Measurements from ENCODE around the gene ZFP36L2. TPM values are rescaled to one million over a fixed set of nuclear protein-coding genes. Genes with fewer than 3 reads are reported as not detected.
A peak's percentile ranks its signal among the peaks of the same experiment; 100 is the strongest.

Gene ZFP36L2
- total RNA-seq, 1 donor from 2014 or later = 98.3 TPM

DNA sequence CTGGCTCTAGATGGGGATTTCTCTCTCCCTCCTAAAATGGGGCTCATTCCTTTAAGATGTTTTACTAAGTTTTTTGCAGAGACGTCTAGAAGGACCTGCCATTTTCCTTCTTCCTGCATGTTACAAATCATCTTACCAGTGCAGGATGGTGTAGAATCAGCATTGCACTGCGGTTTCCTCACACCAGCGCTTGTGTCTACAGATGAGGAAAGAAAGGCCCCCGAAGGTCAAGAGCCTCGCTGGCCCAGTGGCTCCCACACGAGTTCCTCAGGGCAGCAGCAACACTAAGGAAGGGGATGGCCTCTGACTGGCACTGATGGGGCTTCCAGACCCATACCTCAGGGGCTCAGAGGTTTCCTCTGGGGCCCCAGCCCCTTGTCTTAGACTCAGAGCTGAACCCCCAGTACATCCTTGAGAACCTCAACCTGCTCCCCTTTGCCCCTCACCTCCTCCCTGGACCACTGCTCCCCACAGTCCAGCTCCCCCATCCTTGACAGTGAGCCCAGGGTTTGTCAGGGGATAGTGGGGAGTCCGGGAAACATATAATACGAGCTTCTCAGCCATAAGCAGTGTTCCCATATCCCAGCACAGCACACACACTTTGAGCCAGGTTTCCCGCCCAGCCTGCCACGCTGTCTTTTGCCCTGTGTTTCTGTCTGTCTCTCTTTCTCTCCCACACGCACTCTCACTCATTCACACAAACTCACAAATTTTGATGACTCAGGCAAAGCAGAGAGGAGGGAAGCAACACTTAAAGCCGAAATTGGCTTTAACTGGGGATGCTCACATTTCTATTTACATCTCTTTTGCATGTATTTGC lies 29.4 kb downstream of the ZFP36L2 start:
- Mint-ChIP-seq H3K27ac (peak overlapping the region; percentile 40), H3K4me3 (no peak overlapping the region), H3K9me3 (no peaks in the 10 kb centered on the region), H3K4me1 (peaks cover 24% of the 10 kb centered on the region), H3K27me3 (ENCODE audit: low read depth) (no peaks in the 10 kb centered on the region), H3K36me3 (no peaks in the 10 kb centered on the region)
- DNase-seq (ENCODE audit: low spot score in 2 of 2, unreplicated experiment in 2 of 2) = no peak
- TF ChIP-seq, protein P1, sequence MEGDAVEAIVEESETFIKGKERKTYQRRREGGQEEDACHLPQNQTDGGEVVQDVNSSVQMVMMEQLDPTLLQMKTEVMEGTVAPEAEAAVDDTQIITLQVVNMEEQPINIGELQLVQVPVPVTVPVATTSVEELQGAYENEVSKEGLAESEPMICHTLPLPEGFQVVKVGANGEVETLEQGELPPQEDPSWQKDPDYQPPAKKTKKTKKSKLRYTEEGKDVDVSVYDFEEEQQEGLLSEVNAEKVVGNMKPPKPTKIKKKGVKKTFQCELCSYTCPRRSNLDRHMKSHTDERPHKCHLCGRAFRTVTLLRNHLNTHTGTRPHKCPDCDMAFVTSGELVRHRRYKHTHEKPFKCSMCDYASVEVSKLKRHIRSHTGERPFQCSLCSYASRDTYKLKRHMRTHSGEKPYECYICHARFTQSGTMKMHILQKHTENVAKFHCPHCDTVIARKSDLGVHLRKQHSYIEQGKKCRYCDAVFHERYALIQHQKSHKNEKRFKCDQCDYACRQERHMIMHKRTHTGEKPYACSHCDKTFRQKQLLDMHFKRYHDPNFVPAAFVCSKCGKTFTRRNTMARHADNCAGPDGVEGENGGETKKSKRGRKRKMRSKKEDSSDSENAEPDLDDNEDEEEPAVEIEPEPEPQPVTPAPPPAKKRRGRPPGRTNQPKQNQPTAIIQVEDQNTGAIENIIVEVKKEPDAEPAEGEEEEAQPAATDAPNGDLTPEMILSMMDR (IDR thresholded peaks at IDR 0.05; ENCODE audit: unreplicated experiment) = no peak

DNA sequence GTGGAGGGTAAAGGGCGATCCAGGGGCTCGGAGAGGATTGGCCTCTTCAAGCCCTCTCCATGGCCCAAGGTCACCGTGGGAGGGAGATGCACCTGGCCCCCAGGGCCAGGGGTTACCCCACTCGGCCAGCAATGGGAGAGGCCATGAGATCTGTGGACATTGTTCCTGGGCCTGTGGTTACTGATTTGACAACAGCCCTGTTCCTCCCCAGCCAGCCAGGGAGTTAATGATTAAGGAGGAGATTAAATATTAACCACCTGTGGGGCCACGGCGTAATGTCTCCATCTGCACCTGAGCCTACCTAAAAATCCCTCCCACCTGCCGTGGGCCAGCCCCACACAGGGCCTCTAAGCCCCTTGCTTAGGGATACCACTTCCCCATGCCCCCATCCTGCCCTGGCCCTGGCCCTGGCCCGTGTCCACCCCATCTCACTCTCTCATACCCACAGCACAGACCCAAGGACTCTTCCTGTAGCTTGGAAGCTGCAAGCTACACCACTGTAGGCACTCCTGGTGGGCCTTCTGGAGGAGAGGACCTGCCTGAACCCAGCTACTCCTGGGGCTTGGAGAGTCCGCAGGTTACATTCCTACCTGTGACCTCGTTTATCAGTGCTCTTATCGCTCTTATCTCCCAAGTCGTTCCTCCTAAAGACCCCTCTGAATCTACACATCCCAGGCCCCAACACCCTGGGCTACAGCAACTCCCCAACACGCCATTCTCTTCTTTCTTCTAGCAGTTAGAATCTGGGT lies 32.1 kb downstream of the ZFP36L2 start:
- Mint-ChIP-seq H3K9me3 (no peaks in the 10 kb centered on the region), H3K27ac (peak overlapping the region; percentile 59), H3K36me3 (no peaks in the 10 kb centered on the region), H3K27me3 (ENCODE audit: low read depth) (no peaks in the 10 kb centered on the region), H3K4me3 (no peak overlapping the region), H3K4me1 (peaks cover 23% of the 10 kb centered on the region)
- TF ChIP-seq, protein P1 (IDR thresholded peaks at IDR 0.05; ENCODE audit: unreplicated experiment) = no peak
- DNase-seq (ENCODE audit: low spot score in 2 of 2, unreplicated experiment in 2 of 2) = no peak

- no peaks in the 10 kb centered on the region for H3K9me3 Mint-ChIP-seq
- no peaks in the 10 kb centered on the region for H3K36me3 Mint-ChIP-seq
- TF ChIP-seq, protein P1 (IDR thresholded peaks at IDR 0.05; ENCODE audit: unreplicated experiment) = no peak
- DNase-seq (ENCODE audit: low spot score in 2 of 2, unreplicated experiment in 2 of 2) = no peak
- peak overlapping the region; percentile 63 for H3K27ac Mint-ChIP-seq
- H3K27me3 Mint-ChIP-seq (ENCODE audit: low read depth) = no peaks in the 10 kb centered on the region
- H3K4me1 Mint-ChIP-seq = peaks cover 21% of the 10 kb centered on the region
- H3K4me3 Mint-ChIP-seq = no peak overlapping the region
Measured at GRCh38 chr2:43193652-43194120, 32.7 kb downstream of the ZFP36L2 start.

- H3K27ac Mint-ChIP-seq = peak overlapping the region; percentile 63
- H3K9me3 Mint-ChIP-seq = no peaks in the 10 kb centered on the region
- peaks cover 20% of the 10 kb centered on the region for H3K4me1 Mint-ChIP-seq
- TF ChIP-seq, protein P1 (IDR thresholded peaks at IDR 0.05; ENCODE audit: unreplicated experiment) = no peak
- H3K27me3 Mint-ChIP-seq (ENCODE audit: low read depth) = no peaks in the 10 kb centered on the region
- H3K36me3 Mint-ChIP-seq = no peaks in the 10 kb centered on the region
- DNase-seq (ENCODE audit: low spot score in 2 of 2, unreplicated experiment in 2 of 2) = no peak
- H3K4me3 Mint-ChIP-seq = no peak overlapping the region
Measured at GRCh38 chr2:43192744-43193651, 33.4 kb downstream of the ZFP36L2 start.

DNA sequence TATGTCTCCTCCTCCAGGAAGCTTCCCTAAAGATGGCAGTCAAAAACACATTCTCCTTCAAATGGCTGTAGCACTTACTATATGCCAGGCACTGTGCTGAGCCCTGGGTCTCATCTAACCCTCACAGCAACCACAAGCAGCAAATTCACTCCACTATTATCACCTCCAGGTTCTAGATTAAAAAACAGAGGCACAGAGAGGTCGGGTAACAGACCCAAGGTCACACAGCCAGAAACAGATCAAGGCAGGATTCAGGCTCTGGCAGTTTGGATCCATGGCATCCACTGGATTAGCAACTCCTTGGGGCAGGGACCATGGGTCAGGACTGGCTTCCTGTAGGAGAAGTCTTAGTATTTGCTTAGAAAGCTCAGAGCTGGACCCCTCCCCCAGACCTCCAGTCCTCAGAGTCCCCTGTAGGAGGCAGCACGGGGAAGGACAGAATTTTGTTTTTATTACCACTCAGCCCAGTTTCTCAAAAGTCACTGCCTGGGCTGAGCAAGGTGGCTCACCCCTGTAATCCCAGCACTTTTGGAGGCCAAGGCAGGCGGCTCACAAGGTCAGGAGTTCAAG lies 34.4 kb downstream of the ZFP36L2 start:
- H3K9me3 Mint-ChIP-seq = no peaks in the 10 kb centered on the region
- no peak for DNase-seq (ENCODE audit: low spot score in 2 of 2, unreplicated experiment in 2 of 2)
- peaks cover 15% of the 10 kb centered on the region for H3K4me1 Mint-ChIP-seq
- TF ChIP-seq, protein P1 (IDR thresholded peaks at IDR 0.05; ENCODE audit: unreplicated experiment) = no peak
- no peak overlapping the region for H3K4me3 Mint-ChIP-seq
- H3K27ac Mint-ChIP-seq = no peak overlapping the region
- no peaks in the 10 kb centered on the region for H3K27me3 Mint-ChIP-seq (ENCODE audit: low read depth)
- H3K36me3 Mint-ChIP-seq = no peaks in the 10 kb centered on the region

All from mesothelial cell of epicardium (in vitro differentiated cells).